H1 (cell line): ENCODE data around the gene GFOD1. TPM values are rescaled to one million over a fixed set of nuclear protein-coding genes. Genes with fewer than 3 reads are reported as not detected.

Source experiments
- KDM5A ChIP-seq: fragments of 200-600 bp; IDR thresholded peaks from 2 replicates; pipeline ENCODE4 v1.7.1; 2012; ENCODE audit warnings: mild to moderate bottlenecking, low read length, inconsistent platforms, mixed read lengths
- polyA plus RNA-seq, 7 experiments: library from polyadenylated mRNA; depleted of rRNA in 3 of 7; stranded (reverse) in 5 of 7; unstranded in 2 of 7; fragments of >200 nt in 5 of 7; fragments of 200-250 nt in 2 of 7; gene quantifications; 1 replicate in 5 of 7; 2 replicates in 1 of 7; 4 replicates in 1 of 7; pipeline versions ENCODE4 v1.2.1 to v1.2.3, GENCODE V29; 2011 to 2013; ENCODE audit warnings: missing spikeins in 2 of 7, mixed read lengths in 2 of 7
- total RNA-seq: library from RNA; stranded (reverse); fragmentation: NEBNext Ultra II Directional; extraction: Animal tissue kit (Norgen Biotek cat#: 25700); gene quantifications from 2 replicates; pipeline ENCODE4 v1.2.1, GENCODE V29; 2021

The GFOD1 gene
- total and polyA plus RNA-seq, 2 of the 8 experiments (the other 6 are each of a cell fraction or from before 2014, with no cell fraction given): 2.5 to 8.8 TPM

GRCh38 chr6:13493147-13493546 is 5.7 kb upstream of the GFOD1 start (continued):
- no peak for TF ChIP-seq KDM5A
